HepG2 (cell line): Measurements from ENCODE around the gene KANK3. TPM values are rescaled to one million over a fixed set of nuclear protein-coding genes. Genes with fewer than 3 reads are reported as not detected.
A peak's percentile ranks its signal among the peaks of the same experiment; 100 is the strongest.

ENCODE experiments used
- ETS1 ChIP-seq: sonication (generic); formaldehyde crosslinking; IDR thresholded peaks from 2 replicates; pipeline ENCODE4 v1.4.0; 2020; ENCODE audit warnings: missing genetic modification reagents
- HOXA7 ChIP-seq: sonication (generic); formaldehyde crosslinking; IDR thresholded peaks from 2 replicates; pipeline ENCODE4 v1.8.1; 2022; ENCODE audit warnings: mild to moderate bottlenecking, missing genetic modification reagents, moderate library complexity
- NCOA2 ChIP-seq: sonication (generic); formaldehyde crosslinking; IDR thresholded peaks from 2 replicates; pipeline ENCODE4 v1.8.0; 2022; ENCODE audit warnings: inconsistent platforms
- NFYC ChIP-seq: IDR thresholded peaks from 2 replicates; pipeline ENCODE4 v1.6.1; 2016; ENCODE audit warnings: missing genetic modification reagents, missing compliant biosample characterization
- RBM22 ChIP-seq: fragments of 200-400 bp; formaldehyde crosslinking; optimal IDR thresholded peaks from 2 replicates; pipeline ENCODE3; 2017; ENCODE audit warnings: mild to moderate bottlenecking, low read length, moderate library complexity
- SKIL ChIP-seq: sonication (generic); formaldehyde crosslinking; IDR thresholded peaks from 2 replicates; pipeline ENCODE4 v1.8.0; 2022; ENCODE audit warnings: missing genetic modification reagents, mild to moderate bottlenecking, moderate library complexity, borderline replicate concordance
- SUZ12 ChIP-seq: fragments of 150-350 bp; IDR thresholded peaks from 2 replicates; pipeline ENCODE4 v1.6.1; 2014; ENCODE audit warnings: low read depth, low read length
- ZBTB2 ChIP-seq: sonication (generic); formaldehyde crosslinking; IDR thresholded peaks from 2 replicates; pipeline ENCODE4 v1.8.0; 2022; ENCODE audit warnings: low read depth, missing genetic modification reagents
- ZNF329 ChIP-seq: sonication (generic); formaldehyde crosslinking; IDR thresholded peaks from 2 replicates; pipeline ENCODE4 v1.9.0; 2021; ENCODE audit warnings: low read depth, mild to moderate bottlenecking, missing genetic modification reagents
- ZNF446 ChIP-seq: sonication (generic); formaldehyde crosslinking; IDR thresholded peaks from 2 replicates; pipeline ENCODE4 v1.5.0; 2020; ENCODE audit warnings: mild to moderate bottlenecking, missing genetic modification reagents
- ZNF792 ChIP-seq: IDR thresholded peaks from 2 replicates; pipeline ENCODE4 v1.6.1; 2016
- ZNF839 ChIP-seq: sonication (generic); formaldehyde crosslinking; IDR thresholded peaks from 2 replicates; pipeline ENCODE4 v1.4.0; 2020; ENCODE audit warnings: missing genetic modification reagents, mild to moderate bottlenecking, borderline replicate concordance
- polyA plus RNA-seq, 8 experiments: library from polyadenylated mRNA; depleted of rRNA in 3 of 8; stranded (reverse) in 7 of 8; unstranded in 1 of 8; fragments of >200 nt; fragmentation: Illumina TruSeq in 4 of 8; extraction: Trizol in 4 of 8; gene quantifications; 2 replicates each; pipeline versions ENCODE4 v1.2.1 to v1.2.3, GENCODE V29; 2011 to 2016; ENCODE audit warnings: low read depth in 4 of 8, missing spikeins in 1 of 8, mixed read lengths in 1 of 8; ENCODE audit not compliant: insufficient read depth in 1 of 8
- total RNA-seq, 5 experiments: library from RNA; depleted of rRNA; stranded (reverse); fragments of >200 nt; fragmentation: Illumina TruSeq; extraction: Trizol; gene quantifications; 2 replicates each; pipeline ENCODE4 v1.2.3, GENCODE V29; 2016; ENCODE audit warnings: low read depth in 1 of 5
- TF ChIP-seq, protein P1 (sequence below), 2 experiments: fragments of 450-650 bp in 1 of 2; sonication (generic) in 1 of 2; formaldehyde crosslinking in 1 of 2; IDR thresholded peaks; 2 replicates each; pipeline versions ENCODE4 v1.6.1 to v1.8.0; 2016 to 2022; ENCODE audit warnings: antibody characterized with exemption in 1 of 2, mild to moderate bottlenecking in 1 of 2, missing genetic modification reagents in 1 of 2

Gene KANK3
- total and polyA plus RNA-seq, 2 of the 13 experiments (the other 11 are each of a cell fraction or from before 2014, with no cell fraction given) = 0.15 to 0.20 TPM

DNA sequence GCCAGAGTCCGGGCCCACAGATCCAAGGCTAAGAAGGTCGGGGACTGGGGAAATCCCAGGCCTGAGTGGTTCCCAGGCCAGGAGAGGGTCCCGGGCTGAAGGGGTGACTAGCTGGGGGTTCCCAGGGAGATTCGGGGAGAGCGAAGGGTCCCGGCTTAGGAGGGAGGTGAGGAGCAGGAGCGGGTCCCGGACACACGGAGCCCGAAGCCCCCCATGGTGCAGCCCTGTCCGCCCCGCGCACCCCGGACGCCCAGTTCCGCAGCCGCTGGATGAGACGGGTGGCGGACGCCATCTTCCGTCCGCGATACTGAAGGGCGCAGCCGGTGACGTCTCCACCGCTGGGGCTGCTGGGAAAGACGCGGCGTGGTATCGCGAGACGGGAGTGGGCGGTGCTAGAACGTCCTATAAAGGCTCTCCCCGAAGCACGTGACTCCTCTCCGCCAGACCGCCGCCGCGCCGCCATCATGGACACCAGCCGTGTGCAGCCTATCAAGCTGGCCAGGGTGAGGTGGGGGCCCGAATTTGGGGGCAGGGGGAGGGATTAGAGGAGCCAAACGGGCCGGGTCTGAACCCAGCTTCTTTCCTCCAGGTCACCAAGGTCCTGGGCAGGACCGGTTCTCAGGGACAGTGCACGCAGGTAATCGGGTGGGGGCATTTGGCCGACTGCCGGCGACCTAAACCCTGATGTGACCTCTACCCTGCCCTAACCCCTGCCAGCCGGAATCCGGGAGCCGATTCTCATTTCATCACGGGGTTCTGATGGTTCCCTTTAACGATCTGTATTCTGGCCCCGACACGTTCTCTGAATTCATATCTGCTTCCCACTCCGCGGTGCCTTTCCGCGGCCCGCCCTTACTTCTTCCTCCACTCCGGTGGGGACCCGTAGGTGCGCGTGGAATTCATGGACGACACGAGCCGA is 21.7 kb downstream of the KANK3 start, which contains the start of the genes NDUFA7 and RPS28 (continued):
- TF ChIP-seq, protein P1, sequence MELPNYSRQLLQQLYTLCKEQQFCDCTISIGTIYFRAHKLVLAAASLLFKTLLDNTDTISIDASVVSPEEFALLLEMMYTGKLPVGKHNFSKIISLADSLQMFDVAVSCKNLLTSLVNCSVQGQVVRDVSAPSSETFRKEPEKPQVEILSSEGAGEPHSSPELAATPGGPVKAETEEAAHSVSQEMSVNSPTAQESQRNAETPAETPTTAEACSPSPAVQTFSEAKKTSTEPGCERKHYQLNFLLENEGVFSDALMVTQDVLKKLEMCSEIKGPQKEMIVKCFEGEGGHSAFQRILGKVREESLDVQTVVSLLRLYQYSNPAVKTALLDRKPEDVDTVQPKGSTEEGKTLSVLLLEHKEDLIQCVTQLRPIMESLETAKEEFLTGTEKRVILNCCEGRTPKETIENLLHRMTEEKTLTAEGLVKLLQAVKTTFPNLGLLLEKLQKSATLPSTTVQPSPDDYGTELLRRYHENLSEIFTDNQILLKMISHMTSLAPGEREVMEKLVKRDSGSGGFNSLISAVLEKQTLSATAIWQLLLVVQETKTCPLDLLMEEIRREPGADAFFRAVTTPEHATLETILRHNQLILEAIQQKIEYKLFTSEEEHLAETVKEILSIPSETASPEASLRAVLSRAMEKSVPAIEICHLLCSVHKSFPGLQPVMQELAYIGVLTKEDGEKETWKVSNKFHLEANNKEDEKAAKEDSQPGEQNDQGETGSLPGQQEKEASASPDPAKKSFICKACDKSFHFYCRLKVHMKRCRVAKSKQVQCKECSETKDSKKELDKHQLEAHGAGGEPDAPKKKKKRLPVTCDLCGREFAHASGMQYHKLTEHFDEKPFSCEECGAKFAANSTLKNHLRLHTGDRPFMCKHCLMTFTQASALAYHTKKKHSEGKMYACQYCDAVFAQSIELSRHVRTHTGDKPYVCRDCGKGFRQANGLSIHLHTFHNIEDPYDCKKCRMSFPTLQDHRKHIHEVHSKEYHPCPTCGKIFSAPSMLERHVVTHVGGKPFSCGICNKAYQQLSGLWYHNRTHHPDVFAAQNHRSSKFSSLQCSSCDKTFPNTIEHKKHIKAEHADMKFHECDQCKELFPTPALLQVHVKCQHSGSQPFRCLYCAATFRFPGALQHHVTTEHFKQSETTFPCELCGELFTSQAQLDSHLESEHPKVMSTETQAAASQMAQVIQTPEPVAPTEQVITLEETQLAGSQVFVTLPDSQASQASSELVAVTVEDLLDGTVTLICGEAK (IDR thresholded peaks at IDR 0.05) = no peak
- TF ChIP-seq, protein P1 (CRISPR knock-in tag; IDR thresholded peaks at IDR 0.05) = peak; percentile 85
- peak; percentile 57; the same call in 1 of the 2 replicates for TF ChIP-seq NFYC (CRISPR knock-in tag)
- TF ChIP-seq ZNF329 = 0 out of 2 replicates have a peak, but pooled peaks have one; percentile 28
- TF ChIP-seq ETS1 (CRISPR knock-in tag) = 0 out of 2 replicates have a peak, but pooled peaks have one; percentile 60
- TF ChIP-seq ZNF446 (CRISPR knock-in tag) = peak; percentile 72; the same call in 1 of the 2 replicates
- TF ChIP-seq SUZ12 = peak; percentile 61
- peak; percentile 46; the same call in 1 of the 2 replicates for TF ChIP-seq ZBTB2 (CRISPR knock-in tag)
- no peak for TF ChIP-seq HOXA7 (CRISPR knock-in tag)
- peak; percentile 40; the same call in 1 of the 2 replicates for TF ChIP-seq ZNF839 (CRISPR knock-in tag)
- TF ChIP-seq SKIL (CRISPR knock-in tag) = no peak; the same call in 1 of the 2 replicates
- TF ChIP-seq ZNF792 = peak; percentile 54; the same call in 1 of the 2 replicates
- peak; percentile 47 for TF ChIP-seq NCOA2 (CRISPR knock-in tag)
- TF ChIP-seq RBM22 = no peak
